Measurements from ENCODE around the gene MAP6D1.

MAP6D1 gene

GRCh38 chr3:183825456-183826161 is at the start of gene MAP6D1:
Gene MAP6D1, minus strand, starts transcription at chr3:183825577. Its CDS starts 30 bp downstream, at chr3:183825547.
- DNase-seq (ENCODE audit: low spot score): no peak

DNA sequence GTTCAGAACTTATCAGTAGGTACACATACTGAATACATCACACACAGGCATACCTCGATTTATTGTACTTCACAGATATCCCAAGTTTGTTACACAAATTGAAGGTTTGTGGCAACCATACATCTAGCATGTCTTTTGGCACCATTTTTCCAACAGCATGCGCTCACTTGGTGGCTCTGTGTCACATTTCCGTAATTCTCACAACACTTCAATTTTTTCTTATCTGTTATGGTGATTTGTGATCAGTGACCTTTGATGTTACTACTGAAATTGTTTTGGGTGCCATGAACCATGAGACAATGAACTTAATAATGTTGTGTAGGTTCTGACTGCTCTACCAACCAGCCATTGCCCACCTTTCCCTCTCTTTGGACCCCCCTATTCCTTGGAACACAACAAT is 48.5 kb upstream of the MAP6D1 start:
- DNase-seq (ENCODE audit: low spot score): no peak

DNA sequence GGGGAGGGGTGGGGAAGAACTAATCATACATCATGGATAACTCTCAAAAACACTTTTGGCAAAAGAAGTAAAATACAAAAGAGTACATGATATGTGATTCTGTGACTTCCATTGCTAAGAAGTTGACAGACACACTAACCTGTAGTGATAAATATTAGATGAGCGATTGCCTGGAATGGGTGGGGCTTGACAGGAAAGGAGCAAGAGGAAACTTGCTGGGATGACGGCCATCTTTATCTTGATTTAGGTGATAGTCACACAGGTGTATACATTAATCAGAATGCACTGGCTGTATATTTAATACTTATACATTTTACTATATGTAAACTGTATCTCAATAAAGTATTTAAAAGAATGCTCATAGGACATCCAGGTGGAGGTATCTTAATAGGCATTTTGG is 46.2 kb upstream of the MAP6D1 start:
- DNase-seq (ENCODE audit: low spot score): no peak

- no peak for DNase-seq (ENCODE audit: low spot score)
Measured at GRCh38 chr3:183870563-183870962, 45.2 kb upstream of the MAP6D1 start.

DNA sequence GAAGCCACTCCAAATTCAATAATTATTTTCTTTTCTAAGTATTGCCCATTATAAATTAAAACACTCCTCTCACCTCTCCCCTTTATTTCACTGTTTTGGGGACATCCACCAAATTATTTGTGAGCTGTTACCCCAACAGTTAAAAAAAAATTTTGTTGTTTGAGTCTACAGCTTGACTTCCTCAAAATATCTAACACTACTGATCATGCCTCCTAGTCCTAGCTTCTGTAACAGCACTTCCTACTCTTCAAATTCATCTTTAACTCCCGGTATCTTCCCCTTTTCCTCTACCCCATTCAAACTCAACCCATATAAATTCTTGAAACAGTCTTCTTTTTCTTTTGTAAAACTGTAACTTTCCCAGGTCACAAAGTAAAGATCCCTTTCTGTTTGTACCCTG is 43.4 kb upstream of the MAP6D1 start:
- DNase-seq (ENCODE audit: low spot score): no peak

DNA sequence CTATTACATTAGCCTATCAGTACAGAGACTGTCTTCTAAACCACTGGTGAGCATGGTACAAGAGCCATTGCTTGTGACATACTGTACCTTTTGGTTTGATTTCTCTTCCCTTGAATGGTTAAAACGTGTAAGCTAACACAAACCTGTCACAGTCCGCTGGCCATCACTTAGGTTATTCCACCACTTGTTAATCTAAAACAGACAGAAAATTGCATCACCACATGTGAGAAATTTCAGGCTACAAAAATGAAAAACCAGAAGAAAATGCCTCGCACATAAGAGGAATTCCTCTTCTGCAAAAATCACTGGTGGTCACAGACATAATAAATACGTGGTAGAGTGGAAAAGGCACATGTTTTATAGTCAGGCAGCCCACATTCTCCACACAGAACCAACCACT is 37.2 kb upstream of the MAP6D1 start:
- DNase-seq (ENCODE audit: low spot score): no peak

- no peak for DNase-seq (ENCODE audit: low spot score)
Measured at GRCh38 chr3:183857863-183858262, 32.5 kb upstream of the MAP6D1 start.

GRCh38 chr3:183854318-183855035 is 29.1 kb upstream of the MAP6D1 start:
- DNase-seq (ENCODE audit: low spot score): no peak

- no peak for DNase-seq (ENCODE audit: low spot score)
Measured at GRCh38 chr3:183845608-183846288, 20.4 kb upstream of the MAP6D1 start.

GRCh38 chr3:183845090-183845489 is 19.7 kb upstream of the MAP6D1 start:
- no peak for DNase-seq (ENCODE audit: low spot score)

- DNase-seq (ENCODE audit: low spot score): no peak
Measured at GRCh38 chr3:183844606-183845005, 19.2 kb upstream of the MAP6D1 start.

- no peak for DNase-seq (ENCODE audit: low spot score)
Measured at GRCh38 chr3:183839751-183840150, 14.4 kb upstream of the MAP6D1 start.

- DNase-seq (ENCODE audit: low spot score): no peak
Measured at GRCh38 chr3:183837894-183838293, 12.5 kb upstream of the MAP6D1 start.

DNA sequence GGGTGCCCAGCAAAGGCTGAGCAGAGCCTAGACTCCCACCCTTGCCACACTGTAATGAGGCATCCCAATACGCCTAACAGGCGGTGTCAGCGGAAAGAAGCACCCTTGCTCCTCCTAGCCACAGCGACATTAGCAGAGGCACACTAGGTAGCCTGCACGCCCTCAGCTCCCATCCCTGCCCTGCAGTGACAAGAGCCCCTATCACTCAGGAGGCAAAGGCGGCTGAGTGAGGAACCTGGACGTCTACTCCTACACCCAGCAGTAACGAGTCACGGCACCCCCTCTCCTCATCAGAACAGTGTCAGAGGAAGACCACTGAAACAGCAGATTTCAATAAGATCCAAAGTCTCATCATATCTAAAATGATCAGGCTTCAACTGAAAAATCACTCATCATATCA is 12.0 kb upstream of the MAP6D1 start:
- no peak for DNase-seq (ENCODE audit: low spot score)

- no peak for DNase-seq (ENCODE audit: low spot score)
Measured at GRCh38 chr3:183833516-183833915, 8.1 kb upstream of the MAP6D1 start.

- DNase-seq (ENCODE audit: low spot score): no peak
Measured at GRCh38 chr3:183830187-183830586, 4.8 kb upstream of the MAP6D1 start.

DNA sequence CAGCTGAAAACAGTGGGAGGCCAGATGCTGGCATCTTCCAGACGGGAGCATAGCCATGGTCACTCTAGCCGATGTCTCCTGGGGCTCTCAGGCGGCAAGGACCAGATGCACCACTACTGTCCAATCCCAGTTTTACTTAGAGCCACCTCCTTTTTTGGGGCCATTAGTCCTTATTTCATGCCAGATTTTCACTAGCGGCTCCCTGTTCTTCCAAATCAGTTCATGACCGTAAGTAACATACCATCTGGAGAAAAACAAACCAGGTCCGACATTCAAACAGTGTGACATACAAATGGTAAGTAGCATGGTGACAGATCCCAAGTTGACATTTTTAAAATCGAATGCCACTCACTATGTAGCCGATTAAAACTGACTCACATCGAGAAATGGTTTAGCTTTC is 4.1 kb upstream of the MAP6D1 start:
- no peak for DNase-seq (ENCODE audit: low spot score)

DNA sequence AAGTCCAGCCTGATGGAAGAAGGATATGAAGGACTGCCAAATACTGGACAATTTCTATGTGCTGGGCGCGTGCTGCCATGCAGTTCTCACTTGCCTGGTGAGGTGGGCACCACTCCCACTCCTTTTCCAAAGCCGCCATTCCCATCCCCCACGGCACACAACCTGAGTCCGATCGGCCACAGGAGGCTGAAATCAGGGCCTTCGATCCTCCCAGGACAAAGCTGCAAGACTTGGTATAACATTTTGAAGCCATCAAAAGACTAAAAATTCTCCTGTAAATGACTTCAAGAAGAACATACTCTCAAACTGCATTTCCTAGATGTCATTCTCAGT is 3.1 kb upstream of the MAP6D1 start:
- no peak for DNase-seq (ENCODE audit: low spot score)

DNA sequence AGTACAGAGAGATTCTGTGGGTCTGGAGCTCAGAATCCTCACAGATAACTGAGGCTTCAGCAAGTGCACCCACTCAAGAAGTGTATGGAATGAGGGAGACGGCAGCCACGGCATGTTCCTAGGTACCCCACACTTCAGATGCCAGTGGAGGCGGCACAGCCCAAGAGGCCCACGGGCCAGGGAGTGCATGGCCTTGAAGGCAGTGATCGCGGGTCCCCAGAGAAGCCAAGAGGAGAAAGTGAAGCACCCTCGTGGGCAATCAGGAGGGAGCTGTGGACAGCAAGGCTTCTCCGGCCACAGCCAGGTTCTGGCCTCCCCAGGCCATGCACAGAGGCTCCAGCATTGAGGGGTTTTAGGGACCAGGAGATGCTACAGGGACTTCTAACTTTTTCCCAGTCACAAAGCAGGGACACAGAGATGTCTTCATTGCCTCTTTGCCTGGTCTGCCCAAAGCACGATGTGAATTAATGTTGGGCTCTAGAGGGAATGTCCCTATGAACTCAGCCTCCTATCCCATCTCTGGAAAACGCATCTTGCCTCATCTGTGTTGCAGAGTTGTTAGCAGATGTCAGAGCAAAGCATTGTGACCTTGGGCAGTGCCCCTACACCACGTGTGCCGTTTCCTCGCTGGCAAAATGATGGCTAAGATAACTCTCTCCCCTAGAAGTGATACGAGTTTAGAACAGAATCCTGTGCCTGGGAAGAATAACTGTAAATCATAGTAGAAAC is 2.6 kb upstream of the MAP6D1 start:
- no peak for DNase-seq (ENCODE audit: low spot score)

DNA sequence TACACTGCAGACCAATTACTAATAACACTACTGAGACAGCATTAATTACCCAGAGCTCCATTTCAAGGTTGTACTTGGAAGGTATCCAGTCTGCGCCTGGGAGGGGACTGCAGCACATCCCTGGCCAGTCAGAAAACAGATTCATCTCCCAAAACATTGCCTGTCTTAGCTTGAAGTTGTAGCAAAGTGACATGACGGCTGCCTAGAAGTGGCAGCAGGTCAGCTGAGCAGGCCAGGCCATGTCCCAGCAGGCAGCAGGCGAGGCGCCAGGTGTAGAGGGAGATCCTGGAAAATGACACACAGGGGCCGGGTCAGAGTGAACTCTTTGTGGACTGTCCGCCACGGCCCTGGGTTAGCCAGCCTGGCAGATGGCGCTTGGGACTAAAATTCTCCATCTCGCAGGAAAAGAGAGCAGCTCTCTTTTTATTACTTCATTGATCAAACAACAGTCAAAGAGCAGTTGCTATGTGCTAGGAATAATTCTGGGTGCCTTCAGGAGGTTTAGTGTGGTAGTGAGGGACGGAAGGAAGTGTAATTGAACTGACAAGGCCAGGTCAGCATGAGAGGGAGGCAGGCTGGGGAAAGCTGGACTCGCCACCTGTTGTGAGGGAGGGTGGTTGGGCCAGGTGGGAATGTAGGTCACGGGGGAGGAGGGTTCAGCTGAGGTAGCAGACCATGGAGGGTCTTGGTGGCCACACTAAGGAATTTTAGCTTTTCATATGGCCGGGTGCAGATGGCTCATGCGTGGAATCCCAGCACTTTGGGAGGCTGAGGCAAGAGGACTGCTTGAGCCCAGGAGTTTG is 1.3 kb upstream of the MAP6D1 start:
- DNase-seq (ENCODE audit: low spot score): no peak

GRCh38 chr3:183824761-183825455 is 469 bp downstream of the MAP6D1 start:
- DNase-seq (ENCODE audit: low spot score): no peak
